ENCODE data around the gene NFATC3. TPM values are rescaled to one million over a fixed set of nuclear protein-coding genes. Genes with fewer than 3 reads are reported as not detected.
A peak's percentile ranks its signal among the peaks of the same experiment; 100 is the strongest.

NFATC3 gene
- polyA plus RNA-seq, 3 donors, result 14.3 to 21.8 (median 15.8) TPM

DNA sequence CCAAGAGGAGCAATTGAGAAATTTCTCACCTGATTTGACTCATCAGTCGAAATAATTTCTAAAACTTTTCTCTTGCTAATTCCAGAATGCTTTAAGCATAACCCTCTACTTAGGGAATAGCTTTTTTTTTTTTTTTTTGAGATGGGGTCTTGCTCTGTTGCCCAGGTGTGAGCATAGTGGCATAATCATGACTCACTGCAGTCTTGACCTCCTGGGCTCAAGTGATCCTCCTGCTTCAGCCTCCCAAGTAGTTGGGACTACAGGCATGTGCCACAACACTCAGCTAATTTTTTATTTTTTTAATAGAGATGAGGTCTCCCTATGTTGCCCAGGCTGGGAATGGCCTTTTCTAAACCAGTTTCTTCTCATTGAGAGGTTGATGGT, 13.7 kb upstream of the NFATC3 start:
- Histone ChIP-seq H4K20me1 (ENCODE audit: insufficient read depth, low read length) (no peaks in the 10 kb centered on the region), H3K4me3 (replicated peaks in 1 of 3; ENCODE audit: low read depth in 2 of 3, low read length in 3 of 3) (no peak overlapping the region), H3K9ac (ENCODE audit: insufficient read depth, low read length, poor library complexity, severe bottlenecking) (no peak overlapping the region), H3K9me3 (replicated peaks in 1 of 2; ENCODE audit: control insufficient read depth in 1 of 2, insufficient read depth in 1 of 2, low read length in 2 of 2) (no peaks in the 10 kb centered on the region), H3K27me3 (ENCODE audit: control insufficient read depth in 2 of 2, insufficient read depth in 2 of 2, low read length in 2 of 2) (no peaks in the 10 kb centered on the region), H2AFZ (ENCODE audit: insufficient read depth, low read depth, low read length, poor library complexity, severe bottlenecking) (no peak overlapping the region), H3K36me3 (replicated peaks in 1 of 2; ENCODE audit: control insufficient read depth in 1 of 2, insufficient read depth in 2 of 2, low read length in 2 of 2) (peaks cover 75 to 95% of the 10 kb centered on the region in 2 donors), H3K27ac (ENCODE audit: low read depth in 1 of 2, low read length in 2 of 2) (no peak overlapping the region), H3K4me1 (ENCODE audit: control insufficient read depth in 1 of 2, insufficient read depth in 2 of 2, low read length in 2 of 2) (peaks cover 22 to 28% of the 10 kb centered on the region in 2 donors), H3K79me2 (ENCODE audit: insufficient read depth, low read length) (no peaks in the 10 kb centered on the region), H3K4me2 (replicated peaks; ENCODE audit: extremely low read depth, low read length, poor library complexity, severe bottlenecking) (no peak overlapping the region)
- Mint-ChIP-seq H3K9me3 (no peaks in the 10 kb centered on the region), H3K4me3 (no peak overlapping the region), H3K27me3 (ENCODE audit: low read depth in 3 of 3) (peaks cover 0 to 4% (median 0%) of the 10 kb centered on the region in 3 donors), H3K27ac (no peak overlapping the region), H3K4me1 (peaks cover 30% of the 10 kb centered on the region), H3K36me3 (peaks cover 82 to 95% of the 10 kb centered on the region in 2 donors)
- DNase-seq, result no peak
- TF ChIP-seq, protein P1, sequence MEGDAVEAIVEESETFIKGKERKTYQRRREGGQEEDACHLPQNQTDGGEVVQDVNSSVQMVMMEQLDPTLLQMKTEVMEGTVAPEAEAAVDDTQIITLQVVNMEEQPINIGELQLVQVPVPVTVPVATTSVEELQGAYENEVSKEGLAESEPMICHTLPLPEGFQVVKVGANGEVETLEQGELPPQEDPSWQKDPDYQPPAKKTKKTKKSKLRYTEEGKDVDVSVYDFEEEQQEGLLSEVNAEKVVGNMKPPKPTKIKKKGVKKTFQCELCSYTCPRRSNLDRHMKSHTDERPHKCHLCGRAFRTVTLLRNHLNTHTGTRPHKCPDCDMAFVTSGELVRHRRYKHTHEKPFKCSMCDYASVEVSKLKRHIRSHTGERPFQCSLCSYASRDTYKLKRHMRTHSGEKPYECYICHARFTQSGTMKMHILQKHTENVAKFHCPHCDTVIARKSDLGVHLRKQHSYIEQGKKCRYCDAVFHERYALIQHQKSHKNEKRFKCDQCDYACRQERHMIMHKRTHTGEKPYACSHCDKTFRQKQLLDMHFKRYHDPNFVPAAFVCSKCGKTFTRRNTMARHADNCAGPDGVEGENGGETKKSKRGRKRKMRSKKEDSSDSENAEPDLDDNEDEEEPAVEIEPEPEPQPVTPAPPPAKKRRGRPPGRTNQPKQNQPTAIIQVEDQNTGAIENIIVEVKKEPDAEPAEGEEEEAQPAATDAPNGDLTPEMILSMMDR (IDR thresholded peaks at IDR 0.05), result no peak
- intact Hi-C loops (cut with micrococcal nuclease), result no loop called here
- WGBS (ENCODE audit: insufficient coverage), result no CpG with 5 or more reads among the region's 1 CpG

GRCh38 chr16:68072038-68072695, 13.0 kb upstream of the NFATC3 start:
- Mint-ChIP-seq H3K4me1 (peaks cover 30% of the 10 kb centered on the region), H3K9me3 (no peaks in the 10 kb centered on the region), H3K36me3 (peaks cover 83 to 97% of the 10 kb centered on the region in 2 donors), H3K27ac (peak overlapping the region in 2 of 7 donors; percentile 6 to 37), H3K27me3 (ENCODE audit: low read depth in 3 of 3) (peaks cover 0 to 4% (median 0%) of the 10 kb centered on the region in 3 donors), H3K4me3 (no peak overlapping the region)
- H3K4me3 ChIP-seq (replicated peaks in 1 of 3; ENCODE audit: low read depth in 2 of 3, low read length in 3 of 3), result no peak overlapping the region
- no peak overlapping the region for H3K4me2 ChIP-seq (replicated peaks; ENCODE audit: extremely low read depth, low read length, poor library complexity, severe bottlenecking)
- 100% methylated on average over 3 of the region's 9 CpGs for WGBS (ENCODE audit: insufficient coverage)
- peaks cover 22 to 28% of the 10 kb centered on the region in 2 donors for H3K4me1 ChIP-seq (ENCODE audit: control insufficient read depth in 1 of 2, insufficient read depth in 2 of 2, low read length in 2 of 2)
- no peak overlapping the region for H2AFZ ChIP-seq (ENCODE audit: insufficient read depth, low read depth, low read length, poor library complexity, severe bottlenecking)
- H3K9me3 ChIP-seq (replicated peaks in 1 of 2; ENCODE audit: control insufficient read depth in 1 of 2, insufficient read depth in 1 of 2, low read length in 2 of 2), result no peaks in the 10 kb centered on the region
- no peak overlapping the region for H3K27ac ChIP-seq (ENCODE audit: low read depth in 1 of 2, low read length in 2 of 2)
- H3K9ac ChIP-seq (ENCODE audit: insufficient read depth, low read length, poor library complexity, severe bottlenecking), result no peak overlapping the region
- H3K79me2 ChIP-seq (ENCODE audit: insufficient read depth, low read length), result no peaks in the 10 kb centered on the region
- no peaks in the 10 kb centered on the region for H3K27me3 ChIP-seq (ENCODE audit: control insufficient read depth in 2 of 2, insufficient read depth in 2 of 2, low read length in 2 of 2)
- DNase-seq, result no peak
- H3K36me3 ChIP-seq (replicated peaks in 1 of 2; ENCODE audit: control insufficient read depth in 1 of 2, insufficient read depth in 2 of 2, low read length in 2 of 2), result peaks cover 76 to 97% of the 10 kb centered on the region in 2 donors
- TF ChIP-seq, protein P1 (IDR thresholded peaks at IDR 0.05), result no peak
- H4K20me1 ChIP-seq (ENCODE audit: insufficient read depth, low read length), result no peaks in the 10 kb centered on the region
- intact Hi-C loops (cut with micrococcal nuclease), result no loop called here

Measured in CD14-positive monocyte (primary cell).